Mesenchymal stem cell (in vitro differentiated cells and primary cell): ENCODE data around the gene ZRANB1.
A peak's percentile ranks its signal among the peaks of the same experiment; 100 is the strongest.

Experiments used
- DNase-seq: peaks from one replicate; pipeline ENCODE4 v3.0.0-alpha.2; 2013
- H2AFZ ChIP-seq: one replicate; pipeline ENCODE4 v1.6.1; 2013; ENCODE audit warnings: low read depth, mild to moderate bottlenecking, control low read depth, inconsistent platforms, low read length, moderate library complexity
- H2AK5ac ChIP-seq: 2 replicates; pipeline ENCODE4 v1.6.1; 2013; ENCODE audit warnings: low read length, moderate library complexity, mild to moderate bottlenecking, inconsistent platforms; ENCODE audit not compliant: severe bottlenecking
- H2BK120ac ChIP-seq: one replicate; pipeline ENCODE4 v1.6.1; 2013; ENCODE audit warnings: low read depth, mild to moderate bottlenecking, inconsistent platforms, low read length, moderate library complexity
- H2BK12ac ChIP-seq, 2 experiments: one replicate each; pipeline ENCODE4 v1.6.1; 2013; ENCODE audit warnings: inconsistent platforms in 2 of 2, low read length in 2 of 2, mild to moderate bottlenecking in 2 of 2, moderate library complexity in 2 of 2, control low read depth in 1 of 2
- H2BK15ac ChIP-seq: one replicate; pipeline ENCODE4 v1.6.1; 2013; ENCODE audit warnings: mild to moderate bottlenecking, low read depth, inconsistent platforms; ENCODE audit not compliant: poor library complexity, severe bottlenecking
- H2BK5ac ChIP-seq: 2 replicates; pipeline ENCODE4 v1.6.1; 2013; ENCODE audit warnings: low read depth, mild to moderate bottlenecking, low read length, control low read depth, inconsistent platforms; ENCODE audit not compliant: poor library complexity, severe bottlenecking
- H3K14ac ChIP-seq, 2 experiments: one replicate each; pipeline ENCODE4 v1.6.1; 2013; ENCODE audit warnings: inconsistent platforms in 2 of 2, low read length in 2 of 2, control low read depth in 1 of 2, mild to moderate bottlenecking in 1 of 2, moderate library complexity in 1 of 2
- H3K18ac ChIP-seq, 2 experiments: one replicate each; pipeline ENCODE4 v1.6.1; 2013; ENCODE audit warnings: inconsistent platforms in 2 of 2, low read length in 2 of 2, control low read depth in 1 of 2, low read depth in 1 of 2, mild to moderate bottlenecking in 1 of 2
- H3K23ac ChIP-seq, 2 experiments: one replicate each; pipeline ENCODE4 v1.6.1; 2013; ENCODE audit warnings: inconsistent platforms in 2 of 2, low read length in 2 of 2, mild to moderate bottlenecking in 2 of 2, moderate library complexity in 2 of 2, control low read depth in 1 of 2
- H3K27ac ChIP-seq: 2 replicates; pipeline ENCODE4 v1.5.1; 2013; ENCODE audit warnings: mild to moderate bottlenecking, moderate library complexity, low read length, control low read depth, inconsistent platforms; ENCODE audit not compliant: poor library complexity, severe bottlenecking
- H3K27me3 ChIP-seq, 2 experiments: 2 replicates each; pipeline versions ENCODE4 v1.6.1 to v1.7.0; 2013; ENCODE audit warnings: low read length in 2 of 2, mild to moderate bottlenecking in 2 of 2, moderate library complexity in 2 of 2, control low read depth in 1 of 2, inconsistent platforms in 1 of 2; ENCODE audit not compliant: control insufficient read depth in 1 of 2, insufficient read depth in 1 of 2
- H3K36me3 ChIP-seq, 2 experiments: 2 replicates each; pipeline versions ENCODE4 v1.6.1 to v1.7.0; 2013; ENCODE audit warnings: low read length in 2 of 2, control low read depth in 1 of 2, inconsistent platforms in 1 of 2, low read depth in 1 of 2, mild to moderate bottlenecking in 1 of 2; ENCODE audit not compliant: insufficient read depth in 2 of 2, control insufficient read depth in 1 of 2
- H3K4ac ChIP-seq, 2 experiments: one replicate each; pipeline ENCODE4 v1.6.1; 2013; ENCODE audit warnings: inconsistent platforms in 2 of 2, low read length in 2 of 2, mild to moderate bottlenecking in 2 of 2, moderate library complexity in 2 of 2, control low read depth in 1 of 2, low read depth in 1 of 2
- H3K4me1 ChIP-seq: 2 replicates; pipeline ENCODE4 v1.6.1; 2013; ENCODE audit warnings: low read depth, low read length, control low read depth; ENCODE audit not compliant: control insufficient read depth, insufficient read depth
- H3K4me2 ChIP-seq: 2 replicates; pipeline ENCODE4 v1.6.1; 2013; ENCODE audit warnings: low read length, mild to moderate bottlenecking, inconsistent platforms; ENCODE audit not compliant: poor library complexity, severe bottlenecking
- H3K4me3 ChIP-seq, 2 experiments: 2 replicates each; pipeline versions ENCODE4 v1.5.1 to v1.7.0; 2013; ENCODE audit warnings: low read length in 2 of 2, mild to moderate bottlenecking in 2 of 2, control low read depth in 1 of 2, low read depth in 1 of 2; ENCODE audit not compliant: insufficient read depth in 1 of 2
- H3K79me1 ChIP-seq: replicated peaks from 2 replicates; pipeline ENCODE4 v1.6.1; 2013; ENCODE audit warnings: mild to moderate bottlenecking, control low read depth, low read length, inconsistent platforms; ENCODE audit not compliant: poor library complexity, severe bottlenecking
- H3K9ac ChIP-seq: 2 replicates; pipeline ENCODE4 v1.7.0; 2013; ENCODE audit warnings: mild to moderate bottlenecking, low read length, moderate library complexity
- H3K9me3 ChIP-seq: 2 replicates; pipeline ENCODE4 v1.7.0; 2013; ENCODE audit warnings: mild to moderate bottlenecking, low read length; ENCODE audit not compliant: control insufficient read depth
- H4K8ac ChIP-seq: one replicate; pipeline ENCODE4 v1.6.1; 2013; ENCODE audit warnings: inconsistent platforms, mild to moderate bottlenecking, low read length, moderate library complexity
- H4K91ac ChIP-seq: one replicate; pipeline ENCODE4 v1.6.1; 2013; ENCODE audit warnings: mild to moderate bottlenecking, low read length, inconsistent platforms
- WGBS: methylation state at CpG from one replicate; pipeline ENCODE4 v1.1.7; 2013; ENCODE audit warnings: mixed read lengths; 5-methylcytosine and 5-hydroxymethylcytosine counted together

Gene ZRANB1

DNA sequence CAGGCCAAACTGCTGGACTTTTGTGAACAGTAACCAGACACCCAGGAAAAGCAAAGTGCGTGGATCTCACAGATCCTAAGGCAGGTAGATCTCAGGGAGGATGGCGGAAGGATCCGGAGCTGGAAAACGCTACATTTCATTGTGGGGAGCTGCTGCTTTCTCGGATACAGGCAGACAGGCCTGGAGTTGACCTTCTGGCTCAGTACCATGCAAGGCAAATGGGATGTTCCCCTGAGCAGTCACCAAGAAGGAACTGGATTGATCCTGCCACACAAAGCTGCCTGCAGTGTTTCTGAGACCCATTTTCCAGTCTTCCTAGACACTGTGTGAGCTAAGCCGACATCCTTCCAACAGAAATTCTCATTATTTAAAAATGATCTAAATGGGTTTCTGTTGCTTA is 65.5 kb downstream of the ZRANB1 start:
- peaks cover 81% of the 10 kb centered on the region for H3K79me1 ChIP-seq
- no peak overlapping the region for H3K4me2 ChIP-seq
- no peak overlapping the region for H3K4ac ChIP-seq
- H3K14ac ChIP-seq, result no peak overlapping the region
- H2BK5ac ChIP-seq, result no peak overlapping the region
- no peak overlapping the region for H4K8ac ChIP-seq
- no peak overlapping the region for H2BK12ac ChIP-seq
- H3K27me3 ChIP-seq, result no peaks in the 10 kb centered on the region
- no peak overlapping the region for H2AFZ ChIP-seq
- no peak overlapping the region for H3K27ac ChIP-seq
- no peak overlapping the region for H2BK120ac ChIP-seq
- no peak overlapping the region for H3K23ac ChIP-seq
- no peaks in the 10 kb centered on the region for H3K9me3 ChIP-seq
- H3K36me3 ChIP-seq, result peaks cover 27 to 69% of the 10 kb centered on the region in 2 experiments
- no peak for DNase-seq
- no peak overlapping the region for H3K18ac ChIP-seq
- peak overlapping the region; percentile 70 for H3K9ac ChIP-seq
- 96% methylated on average over 6 of the region's 6 CpGs for WGBS
- peaks cover 4% of the 10 kb centered on the region for H3K4me1 ChIP-seq
- no peak overlapping the region for H3K4me3 ChIP-seq
- H2AK5ac ChIP-seq, result no peak overlapping the region
- no peak overlapping the region for H4K91ac ChIP-seq
- H2BK15ac ChIP-seq, result no peak overlapping the region

DNA sequence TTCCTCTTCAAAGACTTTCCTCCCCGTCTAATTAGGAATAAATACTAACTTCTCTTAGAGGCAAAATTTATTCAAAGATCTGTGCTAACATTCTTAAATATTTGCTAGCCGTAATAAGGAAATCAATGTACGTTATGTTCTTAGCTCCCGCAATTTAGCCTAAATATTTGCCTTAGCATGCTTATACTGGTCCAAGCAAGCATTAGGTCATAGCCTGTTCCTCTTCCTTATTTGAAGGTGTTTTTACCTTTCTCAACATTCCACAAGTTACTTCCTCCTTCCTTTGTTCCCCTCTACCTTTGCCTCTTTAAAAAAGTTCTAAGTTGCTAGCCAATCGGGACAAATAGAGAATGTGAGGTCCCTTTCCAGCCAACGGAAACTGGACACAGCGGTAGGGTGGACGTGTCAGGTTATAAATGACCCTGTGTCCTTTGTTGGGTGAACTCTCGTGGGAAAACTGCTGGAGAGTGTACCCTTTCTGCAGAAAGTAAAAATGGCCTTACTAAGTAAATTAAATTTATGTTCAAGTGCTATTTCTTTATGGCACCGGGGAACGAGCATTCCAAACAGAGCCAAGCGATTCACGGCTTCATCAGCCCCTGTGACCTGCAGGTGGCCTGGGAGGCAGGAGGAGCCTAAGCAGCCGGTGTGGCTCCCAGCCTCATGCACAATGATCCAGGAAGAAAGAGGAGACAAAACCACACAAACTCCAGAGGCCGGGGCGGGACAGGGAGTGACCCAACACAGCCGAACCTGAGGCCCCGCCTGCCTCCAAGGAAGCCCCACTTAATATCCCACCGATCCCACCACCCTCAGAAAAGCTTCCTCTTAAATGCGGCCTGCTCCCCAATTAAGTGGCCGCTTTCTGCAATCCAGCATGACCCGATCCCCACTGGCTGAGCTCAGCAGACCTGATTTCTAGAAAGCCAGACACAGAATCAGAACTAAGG is 67.0 kb downstream of the ZRANB1 start:
- Histone ChIP-seq H3K79me1 (peaks cover 81% of the 10 kb centered on the region), H4K91ac (no peak overlapping the region), H2BK5ac (no peak overlapping the region), H3K14ac (no peak overlapping the region), H2BK120ac (no peak overlapping the region), H2AK5ac (no peak overlapping the region), H3K36me3 (peaks cover 29 to 68% of the 10 kb centered on the region in 2 experiments), H3K27me3 (no peaks in the 10 kb centered on the region), H2BK12ac (no peak overlapping the region), H3K4me3 (no peak overlapping the region), H3K27ac (no peak overlapping the region), H4K8ac (no peak overlapping the region), H3K9me3 (no peaks in the 10 kb centered on the region), H3K4me2 (no peak overlapping the region), H3K23ac (no peak overlapping the region), H3K4me1 (peaks cover 4% of the 10 kb centered on the region), H3K4ac (no peak overlapping the region), H2BK15ac (peak overlapping the region; percentile 12), H3K18ac (no peak overlapping the region), H3K9ac (no peak overlapping the region), H2AFZ (no peak overlapping the region)
- WGBS, result 95% methylated on average over 21 of the region's 22 CpGs
- no peak for DNase-seq

GRCh38 chr10:125009661-125010161 is 67.8 kb downstream of the ZRANB1 start:
- Histone ChIP-seq H3K4ac (no peak overlapping the region), H4K91ac (no peak overlapping the region), H3K18ac (peak overlapping the region in 1 of 2 experiments; percentile 54), H2AK5ac (no peak overlapping the region), H3K23ac (no peak overlapping the region), H2BK15ac (no peak overlapping the region), H2AFZ (no peak overlapping the region), H3K36me3 (peaks cover 30 to 69% of the 10 kb centered on the region in 2 experiments), H3K4me2 (no peak overlapping the region), H3K27ac (no peak overlapping the region), H2BK5ac (no peak overlapping the region), H3K9ac (no peak overlapping the region), H3K4me1 (peaks cover 4% of the 10 kb centered on the region), H4K8ac (no peak overlapping the region), H2BK120ac (no peak overlapping the region), H3K9me3 (no peaks in the 10 kb centered on the region), H3K4me3 (no peak overlapping the region), H3K14ac (peak overlapping the region in 1 of 2 experiments; percentile 79), H3K27me3 (no peaks in the 10 kb centered on the region), H3K79me1 (peaks cover 80% of the 10 kb centered on the region), H2BK12ac (no peak overlapping the region)
- no peak for DNase-seq
- WGBS, result 81% methylated on average over 15 of the region's 15 CpGs

DNA sequence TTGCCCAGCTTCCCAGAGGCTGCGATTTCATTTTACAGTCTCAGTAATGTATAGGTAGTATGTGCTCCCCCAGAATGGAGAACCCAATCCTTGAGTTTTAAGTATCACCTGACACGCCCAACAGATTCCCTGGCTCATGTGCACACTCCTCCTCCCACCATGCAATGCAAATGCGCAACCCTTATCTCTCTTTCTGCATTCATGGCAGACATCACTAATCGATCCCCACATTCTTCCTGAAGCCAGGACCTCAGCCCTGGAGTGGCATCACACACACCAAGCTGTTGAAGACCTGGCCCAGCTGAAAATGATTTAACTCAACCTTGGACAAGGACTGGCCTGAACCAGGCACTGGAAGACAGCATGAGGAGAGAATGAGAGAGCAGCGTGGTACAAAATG is 68.4 kb downstream of the ZRANB1 start:
- H3K4me2 ChIP-seq, result no peak overlapping the region
- no peak overlapping the region for H3K9ac ChIP-seq
- 100% methylated on average over 5 of the region's 5 CpGs for WGBS
- H3K4ac ChIP-seq, result no peak overlapping the region
- H4K91ac ChIP-seq, result no peak overlapping the region
- H3K4me1 ChIP-seq, result peaks cover 4% of the 10 kb centered on the region
- no peak overlapping the region for H3K4me3 ChIP-seq
- no peak overlapping the region for H2AK5ac ChIP-seq
- no peak overlapping the region for H2BK12ac ChIP-seq
- H3K36me3 ChIP-seq, result peaks cover 26 to 69% of the 10 kb centered on the region in 2 experiments
- H3K14ac ChIP-seq, result no peak overlapping the region
- no peak overlapping the region for H3K23ac ChIP-seq
- H2BK120ac ChIP-seq, result no peak overlapping the region
- peaks cover 80% of the 10 kb centered on the region for H3K79me1 ChIP-seq
- H3K18ac ChIP-seq, result no peak overlapping the region
- DNase-seq, result no peak
- no peak overlapping the region for H2BK15ac ChIP-seq
- no peak overlapping the region for H2AFZ ChIP-seq
- H3K9me3 ChIP-seq, result no peaks in the 10 kb centered on the region
- no peaks in the 10 kb centered on the region for H3K27me3 ChIP-seq
- no peak overlapping the region for H4K8ac ChIP-seq
- H3K27ac ChIP-seq, result no peak overlapping the region
- H2BK5ac ChIP-seq, result no peak overlapping the region
